Measurements from ENCODE around the gene NCK1.
A peak's percentile ranks its signal among the peaks of the same experiment; 100 is the strongest.
"Not testable (repeated sequence)": the region's sequence is repeated elsewhere in the genome, so short reads cannot be mapped to it uniquely, and the experiment has no call there.

Gene NCK1

DNA sequence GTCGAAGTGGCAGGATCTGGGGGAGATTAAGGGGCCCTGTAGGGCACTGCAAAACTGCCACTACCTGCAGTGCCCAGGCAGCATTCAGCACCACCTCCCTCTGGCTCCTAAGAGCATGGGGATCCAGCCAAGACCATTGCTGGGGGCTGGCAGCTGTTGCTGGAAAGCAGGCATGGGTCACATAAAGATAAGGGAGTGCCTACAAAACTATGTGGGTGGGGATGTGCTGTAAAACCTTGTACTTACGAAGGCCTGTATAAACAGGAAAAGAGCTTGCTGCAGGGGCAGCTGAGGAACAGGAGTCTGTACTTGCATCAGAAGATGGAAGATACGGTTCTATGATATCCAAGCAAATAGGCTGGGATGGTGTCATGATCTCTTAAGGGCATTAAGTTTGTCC is 122.8 kb downstream of the NCK1 start:
- H4K5ac ChIP-seq (ENCODE audit: low read length), result no peak overlapping the region
- no peak overlapping the region for H3K4me2 ChIP-seq (ENCODE audit: low read length)
- no peak overlapping the region for H3K23ac ChIP-seq (ENCODE audit: low read length)
- no peak overlapping the region for H4K8ac ChIP-seq (ENCODE audit: low read depth, low read length)
- H3K79me2 ChIP-seq (ENCODE audit: control insufficient read depth, insufficient read depth, low read length), result no peaks in the 10 kb centered on the region
- no peak overlapping the region for H3K4ac ChIP-seq (ENCODE audit: low read depth, low read length)
- no peaks in the 10 kb centered on the region for H3K79me1 ChIP-seq (ENCODE audit: low read length)
- no peak overlapping the region for H3K4me3 ChIP-seq (ENCODE audit: low read length)
- H2BK120ac ChIP-seq (ENCODE audit: low read depth, low read length), result no peak overlapping the region
- no peaks in the 10 kb centered on the region for H3K4me1 ChIP-seq (ENCODE audit: control insufficient read depth, low read depth, low read length)
- H2BK15ac ChIP-seq (replicated peaks; ENCODE audit: low read depth), result no peak overlapping the region
- no peak overlapping the region for H2BK5ac ChIP-seq (ENCODE audit: low read length)
- H3K27ac ChIP-seq (ENCODE audit: low read depth, low read length), result no peak overlapping the region
- no peaks in the 10 kb centered on the region for H3K27me3 ChIP-seq (ENCODE audit: insufficient read depth, low read length, poor library complexity)
- H3K18ac ChIP-seq (ENCODE audit: low read length), result no peak overlapping the region
- DNase-seq, result peak; percentile 8
- no peak overlapping the region for H2AK5ac ChIP-seq (ENCODE audit: low read length)
- no peak overlapping the region for H3K56ac ChIP-seq (ENCODE audit: low read length)
- H3K36me3 ChIP-seq (ENCODE audit: control insufficient read depth, insufficient read depth, low read length), result no peaks in the 10 kb centered on the region
- no CpG with 5 or more reads among the region's 3 CpGs for WGBS (ENCODE audit: extremely low coverage, insufficient coverage, low lambda C conversion rate)
- H3K9ac ChIP-seq (ENCODE audit: low read length), result no peak overlapping the region

GRCh38 chr3:136987398-136987980 is 125.5 kb downstream of the NCK1 start:
- not testable (repeated sequence) for H3K27ac ChIP-seq (ENCODE audit: low read depth, low read length); DNase-seq; H2AK5ac ChIP-seq (ENCODE audit: low read length); H3K79me1 ChIP-seq (ENCODE audit: low read length); H3K79me2 ChIP-seq (ENCODE audit: control insufficient read depth, insufficient read depth, low read length); H2BK120ac ChIP-seq (ENCODE audit: low read depth, low read length); H2BK5ac ChIP-seq (ENCODE audit: low read length); H3K36me3 ChIP-seq (ENCODE audit: control insufficient read depth, insufficient read depth, low read length); H3K4me1 ChIP-seq (ENCODE audit: control insufficient read depth, low read depth, low read length); H4K5ac ChIP-seq (ENCODE audit: low read length); H4K8ac ChIP-seq (ENCODE audit: low read depth, low read length); H3K4me2 ChIP-seq (ENCODE audit: low read length); H3K9ac ChIP-seq (ENCODE audit: low read length); H3K23ac ChIP-seq (ENCODE audit: low read length); H3K4ac ChIP-seq (ENCODE audit: low read depth, low read length); H2BK15ac ChIP-seq (replicated peaks; ENCODE audit: low read depth); H3K56ac ChIP-seq (ENCODE audit: low read length); H3K4me3 ChIP-seq (ENCODE audit: low read length); H3K18ac ChIP-seq (ENCODE audit: low read length); H3K27me3 ChIP-seq (ENCODE audit: insufficient read depth, low read length, poor library complexity)
- no CpG with 5 or more reads among the region's 39 CpGs for WGBS (ENCODE audit: extremely low coverage, insufficient coverage, low lambda C conversion rate)

GRCh38 chr3:136988651-136989050 is 126.6 kb downstream of the NCK1 start:
- H3K79me1 ChIP-seq (ENCODE audit: low read length), result no peaks in the 10 kb centered on the region
- DNase-seq, result no peak
- no peak overlapping the region for H4K8ac ChIP-seq (ENCODE audit: low read depth, low read length)
- no peak overlapping the region for H2BK120ac ChIP-seq (ENCODE audit: low read depth, low read length)
- H3K9ac ChIP-seq (ENCODE audit: low read length), result no peak overlapping the region
- WGBS (ENCODE audit: extremely low coverage, insufficient coverage, low lambda C conversion rate), result no CpG with 5 or more reads among the region's 2 CpGs
- no peaks in the 10 kb centered on the region for H3K79me2 ChIP-seq (ENCODE audit: control insufficient read depth, insufficient read depth, low read length)
- H3K27ac ChIP-seq (ENCODE audit: low read depth, low read length), result no peak overlapping the region
- no peak overlapping the region for H2BK15ac ChIP-seq (replicated peaks; ENCODE audit: low read depth)
- no peak overlapping the region for H3K4me2 ChIP-seq (ENCODE audit: low read length)
- no peaks in the 10 kb centered on the region for H3K4me1 ChIP-seq (ENCODE audit: control insufficient read depth, low read depth, low read length)
- no peak overlapping the region for H3K4ac ChIP-seq (ENCODE audit: low read depth, low read length)
- H3K56ac ChIP-seq (ENCODE audit: low read length), result no peak overlapping the region
- H2BK5ac ChIP-seq (ENCODE audit: low read length), result no peak overlapping the region
- no peak overlapping the region for H3K4me3 ChIP-seq (ENCODE audit: low read length)
- H3K23ac ChIP-seq (ENCODE audit: low read length), result no peak overlapping the region
- no peaks in the 10 kb centered on the region for H3K36me3 ChIP-seq (ENCODE audit: control insufficient read depth, insufficient read depth, low read length)
- no peak overlapping the region for H2AK5ac ChIP-seq (ENCODE audit: low read length)
- no peaks in the 10 kb centered on the region for H3K27me3 ChIP-seq (ENCODE audit: insufficient read depth, low read length, poor library complexity)
- no peak overlapping the region for H4K5ac ChIP-seq (ENCODE audit: low read length)
- no peak overlapping the region for H3K18ac ChIP-seq (ENCODE audit: low read length)

GRCh38 chr3:136989781-136990524 is 127.9 kb downstream of the NCK1 start:
- no peaks in the 10 kb centered on the region for H3K27me3 ChIP-seq (ENCODE audit: insufficient read depth, low read length, poor library complexity)
- no peaks in the 10 kb centered on the region for H3K79me2 ChIP-seq (ENCODE audit: control insufficient read depth, insufficient read depth, low read length)
- H3K9ac ChIP-seq (ENCODE audit: low read length), result no peak overlapping the region
- no peaks in the 10 kb centered on the region for H3K4me1 ChIP-seq (ENCODE audit: control insufficient read depth, low read depth, low read length)
- H3K4ac ChIP-seq (ENCODE audit: low read depth, low read length), result no peak overlapping the region
- no peaks in the 10 kb centered on the region for H3K79me1 ChIP-seq (ENCODE audit: low read length)
- H3K36me3 ChIP-seq (ENCODE audit: control insufficient read depth, insufficient read depth, low read length), result no peaks in the 10 kb centered on the region
- no peak overlapping the region for H3K56ac ChIP-seq (ENCODE audit: low read length)
- no peak overlapping the region for H2BK15ac ChIP-seq (replicated peaks; ENCODE audit: low read depth)
- no peak overlapping the region for H2BK120ac ChIP-seq (ENCODE audit: low read depth, low read length)
- no peak overlapping the region for H2BK5ac ChIP-seq (ENCODE audit: low read length)
- H3K4me2 ChIP-seq (ENCODE audit: low read length), result no peak overlapping the region
- H3K4me3 ChIP-seq (ENCODE audit: low read length), result no peak overlapping the region
- no peak overlapping the region for H3K23ac ChIP-seq (ENCODE audit: low read length)
- no CpG with 5 or more reads among the region's 4 CpGs for WGBS (ENCODE audit: extremely low coverage, insufficient coverage, low lambda C conversion rate)
- H4K5ac ChIP-seq (ENCODE audit: low read length), result no peak overlapping the region
- DNase-seq, result no peak
- no peak overlapping the region for H4K8ac ChIP-seq (ENCODE audit: low read depth, low read length)
- no peak overlapping the region for H2AK5ac ChIP-seq (ENCODE audit: low read length)
- no peak overlapping the region for H3K18ac ChIP-seq (ENCODE audit: low read length)
- no peak overlapping the region for H3K27ac ChIP-seq (ENCODE audit: low read depth, low read length)

DNA sequence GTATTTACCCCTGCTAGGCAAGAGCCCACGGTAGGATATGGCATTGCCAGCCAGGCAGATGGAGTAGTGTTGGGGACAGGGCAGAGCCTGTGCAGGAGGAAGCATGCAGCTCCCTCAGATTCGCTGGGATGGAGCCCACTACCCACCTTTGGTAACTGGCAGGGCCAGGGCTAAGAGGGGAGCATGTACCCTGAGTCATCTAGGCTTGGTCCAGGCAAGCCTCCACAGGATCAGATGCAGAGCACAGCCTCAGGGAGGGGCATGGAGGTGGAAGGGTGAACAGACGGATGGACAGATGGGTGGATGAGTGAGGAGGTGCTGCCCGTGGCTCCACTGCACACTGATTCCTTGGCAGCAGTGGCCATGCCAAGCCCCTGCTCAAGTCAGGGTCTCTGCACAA is 128.8 kb downstream of the NCK1 start:
- Histone ChIP-seq H3K79me2 (ENCODE audit: control insufficient read depth, insufficient read depth, low read length) (no peaks in the 10 kb centered on the region), H2AK5ac (ENCODE audit: low read length) (no peak overlapping the region), H2BK5ac (ENCODE audit: low read length) (no peak overlapping the region), H3K18ac (ENCODE audit: low read length) (no peak overlapping the region), H3K36me3 (ENCODE audit: control insufficient read depth, insufficient read depth, low read length) (no peaks in the 10 kb centered on the region), H3K23ac (ENCODE audit: low read length) (no peak overlapping the region), H4K5ac (ENCODE audit: low read length) (no peak overlapping the region), H3K79me1 (ENCODE audit: low read length) (no peaks in the 10 kb centered on the region), H4K8ac (ENCODE audit: low read depth, low read length) (no peak overlapping the region), H2BK15ac (replicated peaks; ENCODE audit: low read depth) (no peak overlapping the region), H3K4me1 (ENCODE audit: control insufficient read depth, low read depth, low read length) (no peaks in the 10 kb centered on the region), H3K4ac (ENCODE audit: low read depth, low read length) (no peak overlapping the region), H2BK120ac (ENCODE audit: low read depth, low read length) (no peak overlapping the region), H3K4me3 (ENCODE audit: low read length) (no peak overlapping the region), H3K27me3 (ENCODE audit: insufficient read depth, low read length, poor library complexity) (no peaks in the 10 kb centered on the region), H3K4me2 (ENCODE audit: low read length) (no peak overlapping the region), H3K56ac (ENCODE audit: low read length) (no peak overlapping the region), H3K27ac (ENCODE audit: low read depth, low read length) (no peak overlapping the region), H3K9ac (ENCODE audit: low read length) (no peak overlapping the region)
- no CpG with 5 or more reads among the region's 4 CpGs for WGBS (ENCODE audit: extremely low coverage, insufficient coverage, low lambda C conversion rate)
- DNase-seq, result no peak

GRCh38 chr3:136992115-136992514 is 130.1 kb downstream of the NCK1 start:
- DNase-seq, result no peak

More at GRCh38 chr3:136992115-136992514, 130.1 kb downstream of the NCK1 start:
- Histone ChIP-seq H4K8ac (ENCODE audit: low read depth, low read length) (no peak overlapping the region), H3K4ac (ENCODE audit: low read depth, low read length) (no peak overlapping the region), H2AK5ac (ENCODE audit: low read length) (no peak overlapping the region), H2BK5ac (ENCODE audit: low read length) (no peak overlapping the region), H3K18ac (ENCODE audit: low read length) (no peak overlapping the region), H2BK120ac (ENCODE audit: low read depth, low read length) (no peak overlapping the region), H3K56ac (ENCODE audit: low read length) (no peak overlapping the region), H3K79me1 (ENCODE audit: low read length) (no peaks in the 10 kb centered on the region), H4K5ac (ENCODE audit: low read length) (no peak overlapping the region), H3K23ac (ENCODE audit: low read length) (no peak overlapping the region), H3K27me3 (ENCODE audit: insufficient read depth, low read length, poor library complexity) (no peaks in the 10 kb centered on the region), H3K4me3 (ENCODE audit: low read length) (no peak overlapping the region), H3K27ac (ENCODE audit: low read depth, low read length) (no peak overlapping the region), H3K79me2 (ENCODE audit: control insufficient read depth, insufficient read depth, low read length) (no peaks in the 10 kb centered on the region), H3K4me2 (ENCODE audit: low read length) (no peak overlapping the region), H3K4me1 (ENCODE audit: control insufficient read depth, low read depth, low read length) (no peaks in the 10 kb centered on the region), H3K9ac (ENCODE audit: low read length) (no peak overlapping the region), H3K36me3 (ENCODE audit: control insufficient read depth, insufficient read depth, low read length) (no peaks in the 10 kb centered on the region), H2BK15ac (replicated peaks; ENCODE audit: low read depth) (no peak overlapping the region)
- no CpG with 5 or more reads among the region's 2 CpGs for WGBS (ENCODE audit: extremely low coverage, insufficient coverage, low lambda C conversion rate)
